ENCODE data around the gene PLEKHA1. TPM values are rescaled to one million over a fixed set of nuclear protein-coding genes. Genes with fewer than 3 reads are reported as not detected.

PLEKHA1 gene
- total and polyA plus RNA-seq, 2 donors from 2014 or later = 19.5 to 168 TPM

GRCh38 chr10:122458693-122459092 lies 84.2 kb downstream of the PLEKHA1 start:
- TF ChIP-seq CTCF (IDR thresholded peaks at IDR 0.05; ENCODE audit: borderline replicate concordance, extremely low read depth, insufficient read depth) = no peak
- DNase-seq (no peak), FAIRE-seq (no peak)
- no peak overlapping the region for H3K27ac ChIP-seq (ENCODE audit: low read depth in 2 of 2, low read length in 2 of 2)
- H3K4me1 ChIP-seq (ENCODE audit: control insufficient read depth in 2 of 3, insufficient read depth in 2 of 3, low read depth in 1 of 3, low read length in 3 of 3) = peaks cover 0 to 14% (median 0%) of the 10 kb centered on the region in 3 donors
- H3K36me3 ChIP-seq (ENCODE audit: control insufficient read depth in 2 of 3, insufficient read depth in 3 of 3, low read length in 3 of 3) = no peaks in the 10 kb centered on the region
- intact Hi-C loops (cut with DNase I) = no loop called here
- no peak overlapping the region for H3K4me3 ChIP-seq (ENCODE audit: low read length in 3 of 3)
- H3K27me3 ChIP-seq (ENCODE audit: control insufficient read depth, insufficient read depth, low read length) = peaks cover 2% of the 10 kb centered on the region
- H3K9ac ChIP-seq (ENCODE audit: low read length in 3 of 3) = no peak overlapping the region
- H3K9me3 ChIP-seq (ENCODE audit: control insufficient read depth in 2 of 3, insufficient read depth in 1 of 3, low read length in 3 of 3) = no peaks in the 10 kb centered on the region

- Histone ChIP-seq H3K27ac (ENCODE audit: low read depth in 2 of 2, low read length in 2 of 2) (no peak overlapping the region), H3K4me1 (ENCODE audit: control insufficient read depth in 2 of 3, insufficient read depth in 2 of 3, low read depth in 1 of 3, low read length in 3 of 3) (peaks cover 0 to 14% (median 0%) of the 10 kb centered on the region in 3 donors), H3K27me3 (ENCODE audit: control insufficient read depth, insufficient read depth, low read length) (peaks cover 2% of the 10 kb centered on the region), H3K36me3 (ENCODE audit: control insufficient read depth in 2 of 3, insufficient read depth in 3 of 3, low read length in 3 of 3) (no peaks in the 10 kb centered on the region), H3K9me3 (ENCODE audit: control insufficient read depth in 2 of 3, insufficient read depth in 1 of 3, low read length in 3 of 3) (no peaks in the 10 kb centered on the region), H3K4me3 (ENCODE audit: low read length in 3 of 3) (no peak overlapping the region), H3K9ac (ENCODE audit: low read length in 3 of 3) (no peak overlapping the region)
- FAIRE-seq = no peak
- intact Hi-C loops (cut with DNase I) = no loop called here
- no peak for TF ChIP-seq CTCF (IDR thresholded peaks at IDR 0.05; ENCODE audit: borderline replicate concordance, extremely low read depth, insufficient read depth)
- DNase-seq = no peak
Observed at GRCh38 chr10:122459561-122460273, 85.2 kb downstream of the PLEKHA1 start.

- no peak for TF ChIP-seq CTCF (IDR thresholded peaks at IDR 0.05; ENCODE audit: borderline replicate concordance, extremely low read depth, insufficient read depth)
- Histone ChIP-seq H3K27ac (ENCODE audit: low read depth in 2 of 2, low read length in 2 of 2) (no peak overlapping the region), H3K27me3 (ENCODE audit: control insufficient read depth, insufficient read depth, low read length) (peaks cover 2% of the 10 kb centered on the region), H3K4me3 (ENCODE audit: low read length in 3 of 3) (peak overlapping the region in 2 of 3 donors; percentile 38 to 59), H3K9ac (ENCODE audit: low read length in 3 of 3) (peak overlapping the region in 1 of 3 donors; percentile 58), H3K4me1 (ENCODE audit: control insufficient read depth in 2 of 3, insufficient read depth in 2 of 3, low read depth in 1 of 3, low read length in 3 of 3) (peaks cover 0 to 14% (median 0%) of the 10 kb centered on the region in 3 donors), H3K9me3 (ENCODE audit: control insufficient read depth in 2 of 3, insufficient read depth in 1 of 3, low read length in 3 of 3) (no peaks in the 10 kb centered on the region), H3K36me3 (ENCODE audit: control insufficient read depth in 2 of 3, insufficient read depth in 3 of 3, low read length in 3 of 3) (no peaks in the 10 kb centered on the region)
- DNase-seq (peak in 2 of 5 donors; percentile 25 to 27), FAIRE-seq (no peak)
- intact Hi-C loops (cut with DNase I) = no loop called here
Observed at GRCh38 chr10:122460891-122461293, 86.4 kb downstream of the PLEKHA1 start.
